K562 (cell line): ENCODE measurements around the gene SSH3. TPM values are rescaled to one million over a fixed set of nuclear protein-coding genes. Genes with fewer than 3 reads are reported as not detected.

Experiments used
- AFF4 ChIP-seq: sonication (generic); formaldehyde crosslinking; IDR thresholded peaks from 2 replicates; pipeline ENCODE4 v1.8.0; 2023; ENCODE audit warnings: mild to moderate bottlenecking, missing genetic modification reagents
- ARHGAP35 ChIP-seq: fragments of 450-650 bp; IDR thresholded peaks from 2 replicates; pipeline ENCODE4 v1.6.1; 2018; ENCODE audit not compliant: partially characterized antibody
- GTF2F1 ChIP-seq: IDR thresholded peaks from 2 replicates; pipeline ENCODE4 v1.6.1; 2011; ENCODE audit warnings: low read depth, low read length, improper control_type of control experiment
- KLF1 ChIP-seq: fragments of 450-650 bp; IDR thresholded peaks from 2 replicates; pipeline ENCODE4 v1.6.1; 2016; ENCODE audit warnings: missing genetic modification characterization, missing compliant biosample characterization
- KLF6 ChIP-seq: fragments of 250-450 bp; sonication (Bioruptor Pico); IDR thresholded peaks from 2 replicates; pipeline ENCODE4 v1.4.0; 2020; ENCODE audit warnings: mild to moderate bottlenecking, moderate library complexity, borderline replicate concordance
- MTA1 ChIP-seq: fragments of 450-650 bp; IDR thresholded peaks from 2 replicates; pipeline ENCODE4 v1.6.1; 2017; ENCODE audit warnings: borderline replicate concordance
- NFIC ChIP-seq: fragments of 450-650 bp; IDR thresholded peaks from 2 replicates; pipeline ENCODE4 v1.6.1; 2017; ENCODE audit warnings: mild to moderate bottlenecking, inconsistent platforms
- SIN3B ChIP-seq: fragments of 450-650 bp; IDR thresholded peaks from 2 replicates; pipeline ENCODE4 v1.6.1; 2017; ENCODE audit warnings: low read depth, mild to moderate bottlenecking, moderate library complexity
- SMARCA5 ChIP-seq: fragments of 450-650 bp; IDR thresholded peaks from 2 replicates; pipeline ENCODE4 v1.6.1; 2016
- STAT5A ChIP-seq: IDR thresholded peaks from 2 replicates; pipeline ENCODE4 v1.6.1; 2012; ENCODE audit warnings: low read length, inconsistent platforms, borderline replicate concordance
- TCF7 ChIP-seq: sonication (generic); IDR thresholded peaks from 2 replicates; pipeline ENCODE4 v1.6.1; 2016; ENCODE audit warnings: antibody characterized with exemption, borderline replicate concordance
- TSC22D4 ChIP-seq: fragments of 450-650 bp; IDR thresholded peaks from 2 replicates; pipeline ENCODE4 v1.6.1; 2016; ENCODE audit warnings: missing genetic modification characterization, missing biosample characterization, control low read depth
- ZBED1 ChIP-seq: IDR thresholded peaks from 2 replicates; pipeline ENCODE4 v1.6.1; 2014
- ZEB2 ChIP-seq: fragments of 450-650 bp; IDR thresholded peaks from 2 replicates; pipeline ENCODE4 v1.6.1; 2016
- ZNF24 ChIP-seq: fragments of 450-650 bp; IDR thresholded peaks from 2 replicates; pipeline ENCODE4 v1.6.1; 2016
- ZNF644 ChIP-seq: fragments of 200-800 bp; sonication (Bioruptor generic); IDR thresholded peaks from 2 replicates; pipeline ENCODE4 v1.6.1; 2016; ENCODE audit warnings: low read depth, missing genetic modification characterization, missing compliant biosample characterization
- polyA plus RNA-seq, 8 experiments: library from polyadenylated mRNA; depleted of rRNA in 4 of 8; stranded (reverse) in 5 of 8; unstranded in 3 of 8; fragments of >200 nt; fragmentation: Nextera tagmentation in 2 of 8; fragmentation: Illumina TruSeq in 1 of 8; extraction: Ambion mirVana in 2 of 8; extraction: Trizol in 1 of 8; gene quantifications; 2 replicates each; pipeline versions ENCODE4 v1.2.1 to v1.2.3, GENCODE V29; 2011 to 2014; ENCODE audit warnings: inconsistent platforms in 1 of 8, missing spikeins in 1 of 8
- total RNA-seq, 7 experiments: library from RNA; depleted of rRNA in 6 of 7; stranded (reverse); fragments of >200 nt in 6 of 7; fragmentation: Illumina TruSeq in 2 of 7; extraction: Trizol in 2 of 7; gene quantifications; 2 replicates each; pipeline versions ENCODE4 v1.2.1 to v1.2.3, GENCODE V29; 2011 to 2021; ENCODE audit warnings: low replicate concordance in 1 of 7
- TF ChIP-seq, protein P1 (sequence below), 2 experiments: fragments of 450-650 bp; IDR thresholded peaks; 2 replicates each; pipeline ENCODE4 v1.6.1; 2016; ENCODE audit warnings: mild to moderate bottlenecking in 2 of 2, borderline replicate concordance in 1 of 2, low read depth in 1 of 2, moderate library complexity in 1 of 2

The SSH3 gene
- total and polyA plus RNA-seq, 9 of the 15 experiments (the other 6 are each of a cell fraction or from before 2014, with no cell fraction given), result 0.07 to 1.0 (median 0.24) TPM; not detected in 3

DNA sequence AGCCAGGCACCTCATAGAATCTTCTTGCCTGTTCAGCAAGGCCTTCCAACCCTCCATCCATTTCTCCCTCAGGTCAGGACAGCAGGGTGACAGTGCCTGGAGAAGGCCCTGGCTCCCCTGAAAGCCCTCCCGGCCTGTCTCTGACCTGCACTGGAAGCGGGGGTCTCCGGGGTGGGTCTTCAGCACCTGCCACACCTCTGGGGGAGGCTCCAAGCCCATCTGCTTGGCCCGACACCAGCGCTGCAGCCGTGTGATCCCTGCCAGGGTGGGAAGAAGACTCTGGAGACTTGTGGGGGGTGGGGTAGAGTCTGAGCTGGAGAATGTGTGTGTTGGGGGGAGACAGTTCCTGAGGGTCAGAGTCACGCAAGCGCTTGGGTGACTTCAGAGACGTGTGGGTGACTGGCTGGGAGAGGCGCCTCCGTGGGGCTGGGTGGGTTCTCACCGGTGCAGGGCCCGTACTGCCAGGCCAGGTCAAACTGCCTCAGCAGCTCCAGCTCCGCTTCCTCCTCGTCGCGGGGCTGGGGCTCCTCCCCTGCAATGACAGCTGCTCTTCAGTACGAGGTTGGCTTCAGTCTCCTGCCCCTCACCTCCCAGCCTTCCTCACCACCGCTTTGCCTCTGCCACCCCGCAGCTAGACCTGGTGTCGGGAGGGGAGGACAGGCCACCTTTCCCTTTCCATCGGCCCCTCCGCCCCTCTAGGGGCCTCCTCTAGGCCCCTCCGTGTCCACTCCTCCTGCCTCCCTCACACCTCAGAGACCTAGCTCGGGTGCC is 49.4 kb downstream of the SSH3 start (continued):
- TF ChIP-seq AFF4 (CRISPR knock-in tag) (no peak), STAT5A (no peak), TSC22D4 (no peak), ZNF24 (no peak), ARHGAP35 (no peak), ZEB2 (no peak), TCF7 (no peak), KLF6 (CRISPR knock-in tag) (no peak), MTA1 (peak; percentile 29; the same call in 1 of the 2 replicates), NFIC (no peak; the same call in 1 of the 2 replicates), SIN3B (no peak), ZBED1 (no peak), ZNF644 (tag) (no peak), GTF2F1 (no peak), KLF1 (tag) (no peak), SMARCA5 (peak; percentile 62; the same call in 1 of the 2 replicates)
- TF ChIP-seq, protein P1, sequence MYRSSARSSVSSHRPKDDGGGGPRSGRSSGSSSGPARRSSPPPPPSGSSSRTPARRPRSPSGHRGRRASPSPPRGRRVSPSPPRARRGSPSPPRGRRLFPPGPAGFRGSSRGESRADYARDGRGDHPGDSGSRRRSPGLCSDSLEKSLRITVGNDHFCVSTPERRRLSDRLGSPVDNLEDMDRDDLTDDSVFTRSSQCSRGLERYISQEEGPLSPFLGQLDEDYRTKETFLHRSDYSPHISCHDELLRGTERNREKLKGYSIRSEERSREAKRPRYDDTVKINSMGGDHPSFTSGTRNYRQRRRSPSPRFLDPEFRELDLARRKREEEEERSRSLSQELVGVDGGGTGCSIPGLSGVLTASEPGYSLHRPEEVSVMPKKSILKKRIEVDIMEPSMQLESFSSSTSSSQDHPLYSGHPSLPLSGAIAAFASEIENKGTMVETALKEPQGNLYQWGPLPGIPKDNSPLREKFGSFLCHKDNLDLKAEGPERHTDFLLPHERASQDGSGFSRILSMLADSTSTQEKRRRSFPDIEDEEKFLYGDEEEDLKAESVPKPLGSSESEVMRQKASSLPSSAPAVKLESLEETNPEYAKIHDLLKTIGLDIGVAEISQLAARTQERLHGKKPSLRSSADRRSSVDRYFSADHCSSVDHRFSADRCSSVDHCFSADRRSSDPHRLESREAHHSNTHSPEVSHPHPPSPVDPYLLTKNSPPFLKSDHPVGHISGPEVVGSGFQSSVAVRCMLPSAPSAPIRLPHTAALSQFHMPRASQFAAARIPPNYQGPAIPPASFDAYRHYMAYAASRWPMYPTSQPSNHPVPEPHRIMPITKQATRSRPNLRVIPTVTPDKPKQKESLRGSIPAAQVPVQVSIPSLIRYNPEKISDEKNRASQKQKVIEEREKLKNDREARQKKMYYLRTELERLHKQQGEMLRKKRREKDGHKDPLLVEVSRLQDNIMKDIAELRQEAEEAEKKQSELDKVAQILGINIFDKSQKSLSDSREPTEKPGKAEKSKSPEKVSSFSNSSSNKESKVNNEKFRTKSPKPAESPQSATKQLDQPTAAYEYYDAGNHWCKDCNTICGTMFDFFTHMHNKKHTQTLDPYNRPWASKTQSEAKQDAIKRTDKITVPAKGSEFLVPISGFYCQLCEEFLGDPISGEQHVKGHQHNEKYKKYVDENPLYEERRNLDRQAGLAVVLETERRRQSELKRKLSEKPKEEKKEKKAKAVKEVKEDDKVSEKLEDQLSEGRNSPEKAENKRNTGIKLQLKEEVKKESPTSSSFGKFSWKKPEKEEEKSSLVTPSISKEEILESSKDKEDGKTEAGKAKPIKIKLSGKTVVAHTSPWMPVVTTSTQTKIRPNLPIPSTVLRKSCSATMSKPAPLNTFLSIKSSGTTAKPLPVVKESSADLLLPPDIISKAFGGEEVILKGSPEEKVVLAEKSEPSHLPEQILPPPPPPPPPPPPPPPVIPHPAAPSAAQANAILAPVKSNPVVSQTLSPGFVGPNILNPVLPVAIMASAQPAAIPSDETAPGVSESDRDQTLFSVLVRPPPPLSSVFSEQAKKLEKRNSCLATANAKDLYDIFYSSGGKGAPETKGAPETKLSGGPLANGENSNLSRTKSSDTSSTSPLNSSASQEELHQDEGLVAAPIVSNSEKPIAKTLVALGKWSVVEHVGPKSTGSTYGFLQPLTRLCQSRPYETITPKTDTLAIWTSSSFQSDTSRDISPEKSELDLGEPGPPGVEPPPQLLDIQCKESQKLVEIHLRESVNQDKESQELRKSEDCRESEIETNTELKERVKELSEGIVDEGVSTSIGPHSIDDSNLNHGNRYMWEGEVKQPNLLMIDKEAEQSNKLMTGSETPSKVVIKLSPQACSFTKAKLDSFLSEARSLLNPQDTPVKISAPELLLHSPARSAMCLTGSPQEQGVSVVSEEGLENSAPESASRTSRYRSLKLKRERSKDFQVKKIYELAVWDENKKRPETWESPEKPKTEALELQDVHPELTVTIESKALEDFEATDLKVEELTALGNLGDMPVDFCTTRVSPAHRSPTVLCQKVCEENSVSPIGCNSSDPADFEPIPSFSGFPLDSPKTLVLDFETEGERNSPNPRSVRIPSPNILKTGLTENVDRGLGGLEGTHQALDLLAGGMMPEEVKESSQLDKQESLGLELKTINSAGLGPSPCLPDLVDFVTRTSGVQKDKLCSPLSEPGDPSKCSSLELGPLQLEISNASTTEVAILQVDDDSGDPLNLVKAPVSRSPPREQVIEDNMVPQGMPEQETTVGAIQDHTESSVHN (IDR thresholded peaks at IDR 0.05; ENCODE audit: borderline replicate concordance in 1 of 2, low read depth in 1 of 2), result no peak
